Sigmoid colon (tissue), 7 donors: ENCODE measurements around the gene MAP1LC3C. TPM values are rescaled to one million over a fixed set of nuclear protein-coding genes. Genes with fewer than 3 reads are reported as not detected.

ENCODE experiments used
- DNase-seq: peaks from one replicate; pipeline ENCODE4 v3.0.0-alpha.2; 2019
- H3K27ac ChIP-seq, 4 donors: fragments of 200-600 bp; sonication (generic); one replicate each; pipeline ENCODE4 v1.5.1; 2016 to 2019; ENCODE audit warnings: mild to moderate bottlenecking in 1 of 4
- H3K27me3 ChIP-seq, 3 donors: fragments of 200-600 bp; sonication (generic); one replicate each; pipeline ENCODE4 v1.5.1; 2019; ENCODE audit warnings: mild to moderate bottlenecking in 1 of 3
- H3K36me3 ChIP-seq, 4 donors: fragments of 200-600 bp; sonication (generic); one replicate each; pipeline ENCODE4 v1.5.1; 2016 to 2019
- H3K4me1 ChIP-seq, 4 donors: fragments of 200-600 bp; sonication (generic); one replicate each; pipeline ENCODE4 v1.5.1; 2017 to 2019
- H3K4me3 ChIP-seq, 4 donors: fragments of 200-600 bp; sonication (generic); one replicate each; pipeline ENCODE4 v1.5.1; 2017 to 2019; ENCODE audit warnings: mild to moderate bottlenecking in 2 of 4, moderate library complexity in 1 of 4
- H3K9me3 ChIP-seq, 4 donors: fragments of 200-600 bp in 3 of 4; sonication (generic) in 3 of 4; one replicate each; pipeline versions ENCODE4 v1.5.1 to v1.6.1; 2013 to 2019
- CTCF ChIP-seq, 4 experiments: fragments of 450-650 bp in 3 of 4; fragments of 200-600 bp in 1 of 4; IDR thresholded peaks; one replicate each; pipeline ENCODE4 v1.5.1; 2016 to 2019; ENCODE audit warnings: antibody characterized with exemption in 4 of 4, mild to moderate bottlenecking in 3 of 4, moderate library complexity in 2 of 4
- EP300 ChIP-seq, 4 donors: sonication (generic); formaldehyde crosslinking; IDR thresholded peaks; one replicate each; pipeline ENCODE4 v1.6.1; 2017; ENCODE audit warnings: antibody characterized with exemption in 4 of 4
- POLR2A ChIP-seq, 2 donors: fragments of 450-650 bp; IDR thresholded peaks; one replicate each; pipeline ENCODE4 v1.6.1; 2016; ENCODE audit warnings: antibody characterized with exemption in 2 of 2, mild to moderate bottlenecking in 2 of 2, moderate library complexity in 2 of 2
- POLR2AphosphoS5 ChIP-seq, 4 donors: sonication (generic); formaldehyde crosslinking; IDR thresholded peaks; one replicate each; pipeline ENCODE4 v1.6.1; 2017; ENCODE audit warnings: antibody characterized with exemption in 4 of 4
- WGBS, 2 donors: extraction: QIAGEN DNeasy Blood & Tissue Kit; methylation state at CpG; one replicate each; pipeline ENCODE4 v1.1.7; 2013; 5-methylcytosine and 5-hydroxymethylcytosine counted together
- intact Hi-C: fragments of 100-400 bp; cut with DNase I; formaldehyde crosslinking; loops from one replicate; pipeline ENCODE4 v1.15.1; 2023
- polyA plus RNA-seq, 3 donors: library from polyadenylated mRNA; stranded (reverse); fragments of 200-250 nt; gene quantifications; one replicate each; pipeline ENCODE4 v1.2.3, GENCODE V29; 2013
- total RNA-seq, 4 donors: library from RNA; depleted of rRNA; stranded (reverse); fragments of >200 nt; gene quantifications; one replicate each; pipeline ENCODE4 v1.1.0, GENCODE V29; 2016
- donor health status: healthy with polysubstance abuse.
- donor health status: Bipolar disorder and iron deficiency.
- donor health status: healthy.

Gene MAP1LC3C
- total and polyA plus RNA-seq, 7 donors, result 1.3 to 8.1 (median 5.0) TPM; not detected in 2

DNA sequence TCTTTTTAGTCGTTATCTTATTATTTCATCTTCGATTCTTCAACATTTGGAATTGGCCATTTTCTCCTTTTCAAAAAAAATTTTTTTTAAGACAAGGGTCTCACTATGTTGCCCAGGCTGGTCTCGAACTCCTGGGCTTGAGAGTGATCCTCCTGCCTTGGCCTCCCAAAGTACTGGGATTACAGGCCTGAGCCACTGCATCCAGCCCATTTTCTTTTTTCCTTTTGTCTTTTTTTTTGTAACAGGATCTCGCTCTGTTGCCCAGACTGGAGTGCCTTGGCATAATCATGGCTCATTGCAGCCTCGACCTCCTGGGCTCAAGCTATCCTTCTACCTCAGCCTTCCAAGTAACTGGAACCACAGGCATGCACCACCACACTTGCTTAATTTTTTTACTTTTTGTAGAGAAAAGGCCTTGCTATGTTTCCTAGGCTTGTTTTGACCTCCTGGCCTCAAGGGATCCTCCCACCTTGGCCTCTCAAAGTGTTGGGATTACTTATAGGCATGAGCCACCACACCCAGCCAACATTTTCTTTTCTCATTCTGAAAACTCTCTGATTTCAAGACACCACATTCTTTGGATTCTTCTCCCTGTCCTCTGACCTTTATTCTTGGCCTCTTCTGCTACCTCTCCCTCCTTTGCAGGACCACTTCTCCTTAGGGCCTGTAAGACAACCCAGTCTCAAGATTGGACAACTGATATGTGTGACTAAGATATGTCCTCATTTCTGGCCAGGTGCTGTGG lies 6.0 kb upstream of the MAP1LC3C start:
- no peaks in the 10 kb centered on the region for H3K27me3 ChIP-seq
- WGBS, 2 donors, result 87 to 92% methylated on average over 5 of the region's 5 CpGs
- DNase-seq, result no peak
- intact Hi-C loops, result no loop called here
- peak overlapping the region in 1 of 4 donors; percentile 2 for H3K27ac ChIP-seq
- no peaks in the 10 kb centered on the region for H3K36me3 ChIP-seq
- no peaks in the 10 kb centered on the region for H3K4me1 ChIP-seq
- no peaks in the 10 kb centered on the region for H3K9me3 ChIP-seq
- H3K4me3 ChIP-seq, result no peak overlapping the region
- TF ChIP-seq EP300 (IDR thresholded peaks at IDR 0.05), result no peak
- TF ChIP-seq POLR2AphosphoS5 (IDR thresholded peaks at IDR 0.05), result no peak
- TF ChIP-seq POLR2A (IDR thresholded peaks at IDR 0.05), result no peak
- TF ChIP-seq CTCF (IDR thresholded peaks at IDR 0.05), result no peak

GRCh38 chr1:242002510-242002909 lies 3.6 kb upstream of the MAP1LC3C start:
- Histone ChIP-seq H3K27ac (no peak overlapping the region), H3K36me3 (no peaks in the 10 kb centered on the region), H3K9me3 (no peaks in the 10 kb centered on the region), H3K27me3 (no peaks in the 10 kb centered on the region), H3K4me3 (no peak overlapping the region), H3K4me1 (peaks cover 0 to 5% (median 0%) of the 10 kb centered on the region in 4 donors)
- WGBS, 2 donors, result 79 to 82% methylated on average over 4 of the region's 4 CpGs
- intact Hi-C loops, result no loop called here
- DNase-seq, result no peak
- TF ChIP-seq POLR2A (IDR thresholded peaks at IDR 0.05) (no peak), CTCF (IDR thresholded peaks at IDR 0.05) (no peak), POLR2AphosphoS5 (IDR thresholded peaks at IDR 0.05) (no peak), EP300 (IDR thresholded peaks at IDR 0.05) (no peak)

DNA sequence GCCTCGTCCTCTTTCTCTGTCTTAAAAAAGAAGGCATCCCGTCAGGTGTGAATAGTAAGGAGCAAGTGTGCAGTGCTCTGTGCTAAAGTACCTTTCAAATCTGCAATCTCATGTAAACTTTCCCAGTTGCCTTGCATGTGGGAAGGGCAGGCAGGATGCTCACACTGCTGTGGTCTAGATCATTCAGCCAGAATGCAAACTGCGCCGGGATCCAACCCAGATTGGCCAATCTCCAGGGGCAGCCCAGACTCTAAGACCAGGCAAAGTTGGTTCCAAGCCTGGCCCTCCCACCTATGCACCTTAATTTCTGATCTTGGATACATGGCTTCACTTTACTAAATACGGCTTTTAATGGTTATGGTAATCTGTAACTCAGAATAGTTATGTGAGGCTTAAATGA lies 3.2 kb upstream of the MAP1LC3C start:
- WGBS, 2 donors, result 77 to 87% methylated on average over 5 of the region's 5 CpGs
- Histone ChIP-seq H3K4me1 (peaks cover 0 to 5% (median 0%) of the 10 kb centered on the region in 4 donors), H3K27ac (no peak overlapping the region), H3K36me3 (no peaks in the 10 kb centered on the region), H3K27me3 (no peaks in the 10 kb centered on the region), H3K9me3 (no peaks in the 10 kb centered on the region), H3K4me3 (no peak overlapping the region)
- DNase-seq, result no peak
- TF ChIP-seq POLR2AphosphoS5 (IDR thresholded peaks at IDR 0.05) (no peak), CTCF (IDR thresholded peaks at IDR 0.05) (no peak), POLR2A (IDR thresholded peaks at IDR 0.05) (no peak), EP300 (IDR thresholded peaks at IDR 0.05) (no peak)
- intact Hi-C loops, result no loop called here

- intact Hi-C loops, result no loop called here
- H3K36me3 ChIP-seq, result no peaks in the 10 kb centered on the region
- TF ChIP-seq POLR2A (IDR thresholded peaks at IDR 0.05), result no peak
- no peak for TF ChIP-seq EP300 (IDR thresholded peaks at IDR 0.05)
- TF ChIP-seq CTCF (IDR thresholded peaks at IDR 0.05), result no peak
- TF ChIP-seq POLR2AphosphoS5 (IDR thresholded peaks at IDR 0.05), result no peak
- H3K4me1 ChIP-seq, result peaks cover 0 to 5% (median 0%) of the 10 kb centered on the region in 4 donors
- no peaks in the 10 kb centered on the region for H3K27me3 ChIP-seq
- no peak overlapping the region for H3K27ac ChIP-seq
- DNase-seq, result no peak
- H3K4me3 ChIP-seq, result no peak overlapping the region
- WGBS, 2 donors, result 92 to 94% methylated on average over 7 of the region's 7 CpGs
- H3K9me3 ChIP-seq, result no peaks in the 10 kb centered on the region
These were observed 1.5 kb upstream of the MAP1LC3C start for GRCh38 chr1:242000434-242000833.
